Adipocyte (in vitro differentiated cells): ENCODE data around the gene GXYLT1.

Experiments
- DNase-seq: peaks from one replicate; pipeline ENCODE4 v3.0.0-alpha.2; 2015; ENCODE audit warnings: low read depth
- H3K27me3 ChIP-seq: replicated peaks from 2 replicates; pipeline ENCODE4 v1.7.0; 2013; ENCODE audit warnings: mild to moderate bottlenecking, low read length, moderate library complexity; ENCODE audit not compliant: control insufficient read depth, insufficient read depth
- H3K36me3 ChIP-seq: 2 replicates; pipeline ENCODE4 v1.7.0; 2013; ENCODE audit warnings: low read length, mild to moderate bottlenecking, moderate library complexity; ENCODE audit not compliant: control insufficient read depth, insufficient read depth, severe bottlenecking
- H3K4me1 ChIP-seq: 2 replicates; pipeline ENCODE4 v1.7.0; 2013; ENCODE audit warnings: mild to moderate bottlenecking, low read length, moderate library complexity; ENCODE audit not compliant: control insufficient read depth, insufficient read depth
- H3K4me3 ChIP-seq: 2 replicates; pipeline ENCODE4 v1.7.0; 2013; ENCODE audit warnings: mild to moderate bottlenecking, low read length, moderate library complexity
- H3K9ac ChIP-seq: 2 replicates; pipeline ENCODE4 v1.7.0; 2013; ENCODE audit warnings: mild to moderate bottlenecking, low read length, moderate library complexity
- H3K9me3 ChIP-seq: 2 replicates; pipeline ENCODE4 v1.7.0; 2013; ENCODE audit warnings: mild to moderate bottlenecking, low read length, moderate library complexity; ENCODE audit not compliant: control insufficient read depth

The GXYLT1 gene

GRCh38 chr12:42173961-42174521, 29.4 kb upstream of the GXYLT1 start:
- H3K27me3 ChIP-seq = no peaks in the 10 kb centered on the region
- no peak overlapping the region for H3K4me3 ChIP-seq

GRCh38 chr12:42172441-42173210, 28.0 kb upstream of the GXYLT1 start:
- Histone ChIP-seq H3K4me1 (peaks cover 15% of the 10 kb centered on the region), H3K4me3 (no peak overlapping the region), H3K9me3 (no peaks in the 10 kb centered on the region), H3K36me3 (peaks cover 11% of the 10 kb centered on the region), H3K9ac (no peak overlapping the region), H3K27me3 (no peaks in the 10 kb centered on the region)
- no peak for DNase-seq

More at GRCh38 chr12:42173961-42174521, 29.4 kb upstream of the GXYLT1 start:
- Histone ChIP-seq H3K9me3 (no peaks in the 10 kb centered on the region), H3K9ac (no peak overlapping the region), H3K36me3 (peaks cover 15% of the 10 kb centered on the region), H3K4me1 (peaks cover 15% of the 10 kb centered on the region)
- no peak for DNase-seq

GRCh38 chr12:42167711-42168110, 23.0 kb upstream of the GXYLT1 start:
- DNase-seq = no peak
- no peak overlapping the region for H3K4me3 ChIP-seq
- H3K27me3 ChIP-seq = no peaks in the 10 kb centered on the region
- peaks cover 5% of the 10 kb centered on the region for H3K36me3 ChIP-seq
- no peaks in the 10 kb centered on the region for H3K9me3 ChIP-seq
- no peak overlapping the region for H3K9ac ChIP-seq
- peaks cover 17% of the 10 kb centered on the region for H3K4me1 ChIP-seq

- Histone ChIP-seq H3K27me3 (no peaks in the 10 kb centered on the region), H3K4me3 (no peak overlapping the region), H3K9me3 (no peaks in the 10 kb centered on the region), H3K4me1 (peaks cover 26% of the 10 kb centered on the region), H3K36me3 (peaks cover 5% of the 10 kb centered on the region), H3K9ac (peak overlapping the region; percentile 37)
- DNase-seq = no peak
Measured at GRCh38 chr12:42166501-42166900, 21.8 kb upstream of the GXYLT1 start.

GRCh38 chr12:42163913-42164312, 19.2 kb upstream of the GXYLT1 start:
- Histone ChIP-seq H3K4me1 (peaks cover 26% of the 10 kb centered on the region), H3K9me3 (no peaks in the 10 kb centered on the region), H3K4me3 (no peak overlapping the region), H3K36me3 (peaks cover 25% of the 10 kb centered on the region), H3K9ac (no peak overlapping the region), H3K27me3 (no peaks in the 10 kb centered on the region)
- no peak for DNase-seq

GRCh38 chr12:42162965-42163364, 18.3 kb upstream of the GXYLT1 start:
- Histone ChIP-seq H3K27me3 (no peaks in the 10 kb centered on the region), H3K36me3 (peaks cover 30% of the 10 kb centered on the region), H3K4me1 (peaks cover 26% of the 10 kb centered on the region), H3K4me3 (no peak overlapping the region), H3K9me3 (no peaks in the 10 kb centered on the region), H3K9ac (no peak overlapping the region)
- no peak for DNase-seq

GRCh38 chr12:42162193-42162592, 17.5 kb upstream of the GXYLT1 start:
- H3K9me3 ChIP-seq = no peaks in the 10 kb centered on the region
- peaks cover 26% of the 10 kb centered on the region for H3K4me1 ChIP-seq
- no peaks in the 10 kb centered on the region for H3K27me3 ChIP-seq
- no peak overlapping the region for H3K4me3 ChIP-seq
- no peak overlapping the region for H3K9ac ChIP-seq
- no peak for DNase-seq
- H3K36me3 ChIP-seq = peaks cover 32% of the 10 kb centered on the region

DNA sequence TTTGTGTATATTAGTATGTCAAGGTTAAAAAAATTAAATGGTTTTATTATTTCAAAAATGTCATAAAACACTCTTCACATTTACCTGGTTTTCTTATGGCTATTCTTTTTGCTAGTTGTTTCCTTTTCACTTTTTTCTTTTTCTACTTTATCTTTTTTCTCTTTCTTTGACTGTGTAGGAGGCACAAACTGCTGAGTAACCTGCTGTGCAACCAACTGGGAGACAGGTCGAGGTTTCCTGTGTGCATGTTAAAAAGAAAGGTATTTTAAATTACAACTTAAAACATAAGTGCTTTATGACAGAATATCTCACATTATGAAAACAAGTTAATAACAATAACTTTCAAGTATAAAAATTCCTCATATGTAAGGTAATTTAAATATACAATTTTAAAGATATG, 16.9 kb upstream of the GXYLT1 start:
- H3K4me1 ChIP-seq = peaks cover 23% of the 10 kb centered on the region
- no peaks in the 10 kb centered on the region for H3K9me3 ChIP-seq
- no peak overlapping the region for H3K4me3 ChIP-seq
- H3K27me3 ChIP-seq = no peaks in the 10 kb centered on the region
- no peak overlapping the region for H3K9ac ChIP-seq
- DNase-seq = no peak
- H3K36me3 ChIP-seq = peaks cover 32% of the 10 kb centered on the region

- Histone ChIP-seq H3K4me1 (no peaks in the 10 kb centered on the region), H3K9ac (no peak overlapping the region), H3K27me3 (no peaks in the 10 kb centered on the region), H3K9me3 (no peaks in the 10 kb centered on the region), H3K36me3 (peaks cover 29% of the 10 kb centered on the region), H3K4me3 (no peak overlapping the region)
- DNase-seq = no peak
Measured at GRCh38 chr12:42156232-42156631, 11.6 kb upstream of the GXYLT1 start.

DNA sequence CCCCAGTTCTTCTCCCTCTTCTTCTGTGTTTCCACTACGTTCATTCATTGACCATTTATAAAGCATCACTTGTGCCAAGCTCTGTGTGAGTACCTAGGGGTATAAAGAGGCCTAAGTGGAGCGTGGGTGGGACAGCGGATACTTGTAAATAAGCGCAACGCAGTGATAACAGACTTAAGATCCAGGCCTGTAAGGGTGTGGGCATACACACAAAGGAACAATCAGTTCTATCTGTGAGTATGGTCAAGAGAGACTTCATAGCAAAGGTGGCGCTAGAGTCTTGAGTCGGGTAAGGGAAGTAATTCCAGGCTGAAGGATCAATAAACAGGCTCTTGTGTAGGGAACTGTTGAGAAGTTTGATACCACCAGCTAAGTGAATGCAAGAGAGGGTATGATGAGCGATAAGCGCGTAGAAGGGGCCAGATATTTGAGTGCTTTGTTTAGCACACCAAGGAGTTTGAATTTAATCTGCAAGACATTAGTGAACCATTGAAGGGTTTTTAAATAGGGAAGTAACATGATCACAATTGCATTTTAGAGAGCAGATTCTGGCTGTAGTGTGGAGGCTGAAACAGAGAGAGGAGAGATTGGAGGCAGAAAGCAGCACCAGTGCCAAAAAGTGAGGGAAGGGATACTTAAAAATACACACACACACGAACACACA, 1.0 kb upstream of the GXYLT1 start:
- Histone ChIP-seq H3K9ac (peak overlapping the region; percentile 89), H3K36me3 (no peaks in the 10 kb centered on the region), H3K4me1 (peaks cover 16% of the 10 kb centered on the region), H3K9me3 (no peaks in the 10 kb centered on the region), H3K27me3 (no peaks in the 10 kb centered on the region), H3K4me3 (peak overlapping the region; percentile 91)
- DNase-seq = no peak

GRCh38 chr12:42145197-42145549, 499 bp upstream of the GXYLT1 start:
- H3K27me3 ChIP-seq = no peaks in the 10 kb centered on the region
- H3K9ac ChIP-seq = peak overlapping the region; percentile 89
- no peaks in the 10 kb centered on the region for H3K9me3 ChIP-seq
- H3K4me3 ChIP-seq = peak overlapping the region; percentile 91
- H3K36me3 ChIP-seq = no peaks in the 10 kb centered on the region
- H3K4me1 ChIP-seq = peaks cover 16% of the 10 kb centered on the region
- DNase-seq = no peak
